Suprapubic skin (tissue), 4 donors: ENCODE data around the gene SLC48A1. TPM values are rescaled to one million over a fixed set of nuclear protein-coding genes. Genes with fewer than 3 reads are reported as not detected.

ENCODE experiments used
- DNase-seq, 2 donors: peaks; one replicate each; pipeline ENCODE4 v3.0.0-alpha.2; 2019; ENCODE audit warnings: low spot score in 2 of 2
- H3K27ac ChIP-seq: fragments of 200-600 bp; sonication (generic); one replicate; pipeline ENCODE4 v1.5.1; 2019
- H3K27me3 ChIP-seq: fragments of 200-600 bp; sonication (generic); one replicate; pipeline ENCODE4 v1.5.1; 2019
- H3K36me3 ChIP-seq: fragments of 200-600 bp; sonication (generic); one replicate; pipeline ENCODE4 v1.5.1; 2019
- H3K4me1 ChIP-seq: fragments of 200-600 bp; sonication (generic); one replicate; pipeline ENCODE4 v1.5.1; 2019
- H3K4me3 ChIP-seq: fragments of 200-600 bp; sonication (generic); one replicate; pipeline ENCODE4 v1.5.1; 2019; ENCODE audit warnings: mild to moderate bottlenecking
- H3K9me3 ChIP-seq: fragments of 200-600 bp; sonication (generic); one replicate; pipeline ENCODE4 v1.5.1; 2019
- CTCF ChIP-seq, 2 donors: fragments of 200-600 bp in 1 of 2; fragments of 450-650 bp in 1 of 2; sonication (generic) in 1 of 2; IDR thresholded peaks; one replicate each; pipeline ENCODE4 v1.5.1; 2016 to 2019; ENCODE audit warnings: antibody characterized with exemption in 2 of 2, mild to moderate bottlenecking in 1 of 2, moderate library complexity in 1 of 2
- EP300 ChIP-seq: sonication (generic); formaldehyde crosslinking; IDR thresholded peaks from one replicate; pipeline ENCODE4 v1.6.1; 2017; ENCODE audit warnings: antibody characterized with exemption
- POLR2A ChIP-seq, 2 donors: fragments of 450-650 bp; IDR thresholded peaks; one replicate each; pipeline ENCODE4 v1.6.1; 2017; ENCODE audit warnings: antibody characterized with exemption in 2 of 2, mild to moderate bottlenecking in 2 of 2, moderate library complexity in 2 of 2
- POLR2AphosphoS5 ChIP-seq, 3 donors: sonication (generic); formaldehyde crosslinking; IDR thresholded peaks; one replicate each; pipeline ENCODE4 v1.6.1; 2017; ENCODE audit warnings: antibody characterized with exemption in 3 of 3
- WGBS: methylation state at CpG from one replicate; pipeline ENCODE4 v1.1.5; 2018; 5-methylcytosine and 5-hydroxymethylcytosine counted together
- total RNA-seq, 4 donors: library from RNA; depleted of rRNA; stranded (reverse); fragments of >200 nt; gene quantifications; one replicate each; pipeline ENCODE4 v1.1.0, GENCODE V29; 2016

Gene SLC48A1
- total RNA-seq, 4 donors from 2014 or later, result 38.2 to 53.6 (median 44.7) TPM

- Histone ChIP-seq H3K4me3 (no peak overlapping the region), H3K36me3 (peaks cover 65% of the 10 kb centered on the region), H3K27ac (no peak overlapping the region), H3K9me3 (no peaks in the 10 kb centered on the region), H3K4me1 (peaks cover 34% of the 10 kb centered on the region), H3K27me3 (no peaks in the 10 kb centered on the region)
- no peak for TF ChIP-seq POLR2AphosphoS5 (IDR thresholded peaks at IDR 0.05)
- no peak for TF ChIP-seq POLR2A (IDR thresholded peaks at IDR 0.05)
- TF ChIP-seq EP300, result no peak
- peak in 1 of 2 donors; percentile 14 for TF ChIP-seq CTCF (IDR thresholded peaks at IDR 0.05)
- DNase-seq, result no peak
- WGBS, result 86% methylated on average over 10 of the region's 10 CpGs
Measured at GRCh38 chr12:47797441-47797840, 24.4 kb downstream of the SLC48A1 start.

GRCh38 chr12:47798382-47798948 lies 25.4 kb downstream of the SLC48A1 start:
- peaks cover 58% of the 10 kb centered on the region for H3K36me3 ChIP-seq
- H3K27ac ChIP-seq, result no peak overlapping the region

GRCh38 chr12:47799357-47799955 lies 26.4 kb downstream of the SLC48A1 start:
- TF ChIP-seq POLR2A (IDR thresholded peaks at IDR 0.05), result no peak
- no peak for TF ChIP-seq POLR2AphosphoS5 (IDR thresholded peaks at IDR 0.05)
- no peak for TF ChIP-seq CTCF (IDR thresholded peaks at IDR 0.05)
- TF ChIP-seq EP300, result no peak
- DNase-seq, result no peak
- 75% methylated on average over 4 of the region's 7 CpGs for WGBS
- H3K4me3 ChIP-seq, result no peak overlapping the region
- peaks cover 54% of the 10 kb centered on the region for H3K4me1 ChIP-seq
- no peak overlapping the region for H3K27ac ChIP-seq
- no peaks in the 10 kb centered on the region for H3K27me3 ChIP-seq
- peaks cover 57% of the 10 kb centered on the region for H3K36me3 ChIP-seq
- H3K9me3 ChIP-seq, result no peaks in the 10 kb centered on the region

More at GRCh38 chr12:47798382-47798948, 25.4 kb downstream of the SLC48A1 start:
- WGBS, result 100% methylated on average over 2 of the region's 17 CpGs
- Histone ChIP-seq H3K9me3 (no peaks in the 10 kb centered on the region), H3K4me1 (peaks cover 44% of the 10 kb centered on the region), H3K27me3 (no peaks in the 10 kb centered on the region), H3K4me3 (no peak overlapping the region)
- TF ChIP-seq EP300 (no peak), CTCF (IDR thresholded peaks at IDR 0.05) (no peak), POLR2A (IDR thresholded peaks at IDR 0.05) (no peak), POLR2AphosphoS5 (IDR thresholded peaks at IDR 0.05) (no peak)
- DNase-seq, result no peak

- H3K27ac ChIP-seq, result no peak overlapping the region
- DNase-seq, result no peak
Measured at GRCh38 chr12:47800582-47800981, 27.5 kb downstream of the SLC48A1 start.

More at GRCh38 chr12:47800582-47800981, 27.5 kb downstream of the SLC48A1 start:
- H3K9me3 ChIP-seq, result no peaks in the 10 kb centered on the region
- no peak overlapping the region for H3K4me3 ChIP-seq
- H3K27me3 ChIP-seq, result no peaks in the 10 kb centered on the region
- TF ChIP-seq EP300 (no peak), POLR2A (IDR thresholded peaks at IDR 0.05) (no peak), POLR2AphosphoS5 (IDR thresholded peaks at IDR 0.05) (no peak), CTCF (IDR thresholded peaks at IDR 0.05) (no peak)
- peaks cover 65% of the 10 kb centered on the region for H3K4me1 ChIP-seq
- H3K36me3 ChIP-seq, result peaks cover 45% of the 10 kb centered on the region
- WGBS, result 87% methylated on average over 7 of the region's 7 CpGs
